HL-60 (cell line): ENCODE data around the gene IL5.
"Not testable (repeated sequence)": the region's sequence is repeated elsewhere in the genome, so short reads cannot be mapped to it uniquely, and the experiment has no call there.

ENCODE experiments used
- SPI1 ChIP-seq: IDR thresholded peaks from 2 replicates; pipeline ENCODE4 v1.6.1; 2012; ENCODE audit warnings: low read depth, mild to moderate bottlenecking, borderline replicate concordance
- TF ChIP-seq, protein P1 (sequence below): IDR thresholded peaks from one replicate; pipeline ENCODE4 v1.5.1; 2011; ENCODE audit warnings: low read length, control low read depth, inconsistent platforms; ENCODE audit not compliant: insufficient read depth
- TF ChIP-seq, protein P2 (sequence below): IDR thresholded peaks from 2 replicates; pipeline ENCODE4 v1.6.1; 2012; ENCODE audit warnings: low read depth; ENCODE audit not compliant: insufficient replicate concordance

DNA sequence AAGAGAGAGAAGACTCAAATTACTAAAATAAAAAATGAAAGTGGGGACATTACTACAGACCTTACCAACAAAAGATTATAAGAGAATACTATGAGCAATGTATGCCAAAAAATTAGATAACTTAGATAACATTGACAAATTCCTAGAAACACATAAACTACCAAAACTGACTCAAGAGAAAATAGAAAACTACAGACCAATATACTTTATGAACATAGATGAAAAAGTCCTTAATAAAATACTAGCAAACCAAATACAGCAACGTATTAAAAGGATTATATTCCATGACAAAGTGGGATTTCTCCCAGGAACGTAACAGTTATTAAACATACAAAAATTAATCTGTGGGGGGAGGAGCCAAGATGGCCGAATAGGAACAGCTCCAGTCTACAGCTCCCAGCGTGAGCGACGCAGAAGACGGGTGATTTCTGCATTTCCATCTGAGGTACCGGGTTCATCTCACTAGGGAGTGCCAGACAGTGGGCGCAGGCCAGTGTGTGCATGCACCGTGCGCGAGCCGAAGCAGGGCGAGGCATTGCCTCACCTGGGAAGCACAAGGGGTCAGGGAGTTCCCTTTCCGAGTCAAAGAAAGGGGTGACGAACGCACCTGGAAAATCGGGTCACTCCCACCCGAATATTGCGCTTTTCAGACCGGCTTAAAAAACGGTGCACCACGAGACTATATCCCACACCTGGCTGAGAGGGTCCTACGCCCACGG is 29.5 kb downstream of the IL5 start:
- TF ChIP-seq, protein P1, sequence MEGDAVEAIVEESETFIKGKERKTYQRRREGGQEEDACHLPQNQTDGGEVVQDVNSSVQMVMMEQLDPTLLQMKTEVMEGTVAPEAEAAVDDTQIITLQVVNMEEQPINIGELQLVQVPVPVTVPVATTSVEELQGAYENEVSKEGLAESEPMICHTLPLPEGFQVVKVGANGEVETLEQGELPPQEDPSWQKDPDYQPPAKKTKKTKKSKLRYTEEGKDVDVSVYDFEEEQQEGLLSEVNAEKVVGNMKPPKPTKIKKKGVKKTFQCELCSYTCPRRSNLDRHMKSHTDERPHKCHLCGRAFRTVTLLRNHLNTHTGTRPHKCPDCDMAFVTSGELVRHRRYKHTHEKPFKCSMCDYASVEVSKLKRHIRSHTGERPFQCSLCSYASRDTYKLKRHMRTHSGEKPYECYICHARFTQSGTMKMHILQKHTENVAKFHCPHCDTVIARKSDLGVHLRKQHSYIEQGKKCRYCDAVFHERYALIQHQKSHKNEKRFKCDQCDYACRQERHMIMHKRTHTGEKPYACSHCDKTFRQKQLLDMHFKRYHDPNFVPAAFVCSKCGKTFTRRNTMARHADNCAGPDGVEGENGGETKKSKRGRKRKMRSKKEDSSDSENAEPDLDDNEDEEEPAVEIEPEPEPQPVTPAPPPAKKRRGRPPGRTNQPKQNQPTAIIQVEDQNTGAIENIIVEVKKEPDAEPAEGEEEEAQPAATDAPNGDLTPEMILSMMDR = not testable (repeated sequence)
- not testable (repeated sequence) for TF ChIP-seq SPI1
- TF ChIP-seq, protein P2, sequence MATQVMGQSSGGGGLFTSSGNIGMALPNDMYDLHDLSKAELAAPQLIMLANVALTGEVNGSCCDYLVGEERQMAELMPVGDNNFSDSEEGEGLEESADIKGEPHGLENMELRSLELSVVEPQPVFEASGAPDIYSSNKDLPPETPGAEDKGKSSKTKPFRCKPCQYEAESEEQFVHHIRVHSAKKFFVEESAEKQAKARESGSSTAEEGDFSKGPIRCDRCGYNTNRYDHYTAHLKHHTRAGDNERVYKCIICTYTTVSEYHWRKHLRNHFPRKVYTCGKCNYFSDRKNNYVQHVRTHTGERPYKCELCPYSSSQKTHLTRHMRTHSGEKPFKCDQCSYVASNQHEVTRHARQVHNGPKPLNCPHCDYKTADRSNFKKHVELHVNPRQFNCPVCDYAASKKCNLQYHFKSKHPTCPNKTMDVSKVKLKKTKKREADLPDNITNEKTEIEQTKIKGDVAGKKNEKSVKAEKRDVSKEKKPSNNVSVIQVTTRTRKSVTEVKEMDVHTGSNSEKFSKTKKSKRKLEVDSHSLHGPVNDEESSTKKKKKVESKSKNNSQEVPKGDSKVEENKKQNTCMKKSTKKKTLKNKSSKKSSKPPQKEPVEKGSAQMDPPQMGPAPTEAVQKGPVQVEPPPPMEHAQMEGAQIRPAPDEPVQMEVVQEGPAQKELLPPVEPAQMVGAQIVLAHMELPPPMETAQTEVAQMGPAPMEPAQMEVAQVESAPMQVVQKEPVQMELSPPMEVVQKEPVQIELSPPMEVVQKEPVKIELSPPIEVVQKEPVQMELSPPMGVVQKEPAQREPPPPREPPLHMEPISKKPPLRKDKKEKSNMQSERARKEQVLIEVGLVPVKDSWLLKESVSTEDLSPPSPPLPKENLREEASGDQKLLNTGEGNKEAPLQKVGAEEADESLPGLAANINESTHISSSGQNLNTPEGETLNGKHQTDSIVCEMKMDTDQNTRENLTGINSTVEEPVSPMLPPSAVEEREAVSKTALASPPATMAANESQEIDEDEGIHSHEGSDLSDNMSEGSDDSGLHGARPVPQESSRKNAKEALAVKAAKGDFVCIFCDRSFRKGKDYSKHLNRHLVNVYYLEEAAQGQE = not testable (repeated sequence)
